GM10248 (cell line): ENCODE results near the gene HIGD1B.

Experiments used
- CTCF ChIA-PET: fragments of 300-600 bp; sonication (Branson Sonifier 250); formaldehyde crosslinking; extraction: SDS; loops from one replicate; lab custom pipeline; 2021; ENCODE audit warnings: antibody characterized with exemption; lab: Yijun Ruan, JAX
- POLR2A ChIA-PET: fragments of 350-650 bp; sonication (Branson Sonifier 250); formaldehyde crosslinking; extraction: SDS; loops from one replicate; lab custom pipeline; 2020; ENCODE audit warnings: antibody characterized with exemption; lab: Yijun Ruan, JAX
- DNase-seq: peaks from one replicate; pipeline ENCODE4 v3.0.0; 2012; ENCODE audit errors: extremely low spot score
- CTCF ChIP-seq: IDR thresholded peaks from 2 replicates; pipeline ENCODE4 v1.5.1; 2012; ENCODE audit warnings: mild to moderate bottlenecking, low read depth; ENCODE audit errors: extremely low read depth, missing control alignments, control extremely low read depth

The HIGD1B gene

GRCh38 chr17:44846206-44846605 is 1.5 kb upstream of the HIGD1B start:
- ChIA-PET POLR2A (no interaction called here), CTCF (interaction anchor here (1.0 to 2.1 kb wide), 3 partner anchors 11 to 67 kb away, joined by 4 to 12 read pairs (median 7); no protein-coding TSS in a partner anchor)
- no peak for TF ChIP-seq CTCF
- DNase-seq: no peak

GRCh38 chr17:44848257-44848795 is 643 bp downstream of the HIGD1B start:
- no peak for DNase-seq
- TF ChIP-seq CTCF: no peak
- CTCF ChIA-PET: interaction anchor here (0.8 to 2.1 kb wide), 8 partner anchors 9 to 73 kb away, joined by 3 to 8 read pairs (median 5); no protein-coding TSS in a partner anchor
- POLR2A ChIA-PET: interaction anchor here (0.6 kb wide), 1 partner anchor 35 kb away, joined by 9 read pairs; no protein-coding TSS in a partner anchor

GRCh38 chr17:44848961-44849489 is 1.3 kb downstream of the HIGD1B start:
- TF ChIP-seq CTCF: no peak
- ChIA-PET POLR2A (interaction anchor here (0.6 kb wide), 1 partner anchor 43 kb away, joined by 10 read pairs; no protein-coding TSS in a partner anchor), CTCF (interaction anchor here (1.0 to 2.1 kb wide), 5 partner anchors 8 to 69 kb away, joined by 3 to 8 read pairs (median 5); no protein-coding TSS in a partner anchor)
- no peak for DNase-seq

- ChIA-PET POLR2A (no interaction called here), CTCF (interaction anchor here (1.1 to 2.1 kb wide), 4 partner anchors 9 to 43 kb away, joined by 3 to 5 read pairs (median 4); no protein-coding TSS in a partner anchor)
- TF ChIP-seq CTCF: no peak
- DNase-seq: no peak
Observed at GRCh38 chr17:44850025-44850424, 2.3 kb downstream of the HIGD1B start.

- no peak for TF ChIP-seq CTCF
- CTCF ChIA-PET: interaction anchor here (1.1 to 1.7 kb wide), 4 partner anchors 9 to 44 kb away, joined by 3 to 4 read pairs (median 3); no protein-coding TSS in a partner anchor
- DNase-seq: no peak
- POLR2A ChIA-PET: no interaction called here
Observed at GRCh38 chr17:44850612-44851011, 2.9 kb downstream of the HIGD1B start.

- DNase-seq: no peak
- ChIA-PET CTCF (interaction anchor here (18.0 kb wide), 1 partner anchor 76 kb away, joined by 454 read pairs; no protein-coding TSS in a partner anchor), POLR2A (no interaction called here)
- TF ChIP-seq CTCF: no peak
Observed at GRCh38 chr17:44854192-44854591, 6.5 kb downstream of the HIGD1B start.
